Stimulated activated CD8-positive, alpha-beta memory T cell treated with anti-CD3 and anti-CD28 coated beads, Interleukin-15, amount 100 ng/mL, for 24 hours (primary cell): Measurements from ENCODE around the gene GPR31.
"Not testable (repeated sequence)": the region's sequence is repeated elsewhere in the genome, so short reads cannot be mapped to it uniquely, and the experiment has no call there.

Experiments
- DNase-seq: peaks from one replicate; pipeline ENCODE4 v3.0.0-alpha.2; 2020; ENCODE audit warnings: low read depth

Gene GPR31

GRCh38 chr6:167167699-167168098 lies 9.9 kb upstream of the GPR31 start:
- DNase-seq, result not testable (repeated sequence)

GRCh38 chr6:167165858-167166471 lies 8.2 kb upstream of the GPR31 start:
- no peak for DNase-seq

- DNase-seq, result no peak
Measured at GRCh38 chr6:167164261-167164660, 6.5 kb upstream of the GPR31 start.

- no peak for DNase-seq
Measured at GRCh38 chr6:167163476-167164011, 5.8 kb upstream of the GPR31 start.

GRCh38 chr6:167162591-167162990 lies 4.8 kb upstream of the GPR31 start:
- no peak for DNase-seq

GRCh38 chr6:167161851-167162467 lies 4.2 kb upstream of the GPR31 start:
- no peak for DNase-seq

- no peak for DNase-seq
Measured at GRCh38 chr6:167157414-167157813, 366 bp downstream of the GPR31 start.

GRCh38 chr6:167154895-167155294 lies 2.9 kb downstream of the GPR31 start:
- no peak for DNase-seq

- DNase-seq, result no peak
Measured at GRCh38 chr6:167154291-167154690, 3.5 kb downstream of the GPR31 start.

GRCh38 chr6:167153521-167153959 lies 4.2 kb downstream of the GPR31 start:
- no peak for DNase-seq

- DNase-seq, result no peak
Measured at GRCh38 chr6:167152862-167153261, 4.9 kb downstream of the GPR31 start.

GRCh38 chr6:167151648-167152047 lies 6.1 kb downstream of the GPR31 start:
- DNase-seq, result no peak

GRCh38 chr6:167150941-167151549 lies 6.7 kb downstream of the GPR31 start:
- DNase-seq, result no peak

GRCh38 chr6:167148997-167149396 lies 8.8 kb downstream of the GPR31 start:
- DNase-seq, result no peak

- DNase-seq, result no peak
Measured at GRCh38 chr6:167148021-167148420, 9.8 kb downstream of the GPR31 start.

GRCh38 chr6:167146977-167147376 lies 10.8 kb downstream of the GPR31 start:
- DNase-seq, result no peak

GRCh38 chr6:167146135-167146534 lies 11.6 kb downstream of the GPR31 start:
- DNase-seq, result no peak

GRCh38 chr6:167145461-167145860 lies 12.3 kb downstream of the GPR31 start:
- DNase-seq, result no peak

- DNase-seq, result no peak
Measured at GRCh38 chr6:167143041-167143440, 14.7 kb downstream of the GPR31 start.

GRCh38 chr6:167142433-167142761 lies 15.4 kb downstream of the GPR31 start:
- no peak for DNase-seq

- no peak for DNase-seq
Measured at GRCh38 chr6:167141667-167142432, 15.9 kb downstream of the GPR31 start.

GRCh38 chr6:167140589-167141474 lies 16.9 kb downstream of the GPR31 start:
- no peak for DNase-seq
